ENCODE measurements around the gene PRPF18.

PRPF18 gene

DNA sequence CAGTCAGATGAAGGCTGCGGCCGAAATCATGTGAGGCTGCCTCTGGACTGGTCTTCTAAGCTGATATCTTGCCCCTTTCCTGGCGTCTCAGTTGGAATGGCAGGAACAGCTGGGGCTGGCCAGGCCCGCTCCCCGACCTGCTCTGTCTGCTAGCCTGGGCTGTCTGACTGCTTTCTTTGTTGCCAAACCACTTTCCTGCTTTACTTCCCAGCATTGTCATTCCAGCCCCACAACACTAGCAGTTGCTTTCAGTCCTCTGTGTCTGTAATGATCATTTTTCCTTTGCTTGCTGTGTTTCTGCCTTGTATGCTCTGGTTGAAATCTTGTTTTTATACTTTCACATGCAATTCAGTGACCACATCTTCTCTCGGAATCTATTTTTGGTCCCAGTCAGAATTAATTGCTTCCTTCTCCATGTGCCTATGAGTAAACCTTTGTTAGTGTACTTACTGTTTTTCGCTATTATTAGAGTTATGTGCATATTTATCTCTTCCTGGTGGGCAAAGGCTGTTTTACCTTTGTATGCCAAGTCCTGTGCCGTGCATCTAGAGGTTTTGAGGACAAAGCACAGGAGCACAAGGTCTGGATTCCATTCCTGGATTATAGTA is 21.6 kb downstream of the PRPF18 start:
- DNase-seq = no peak

DNA sequence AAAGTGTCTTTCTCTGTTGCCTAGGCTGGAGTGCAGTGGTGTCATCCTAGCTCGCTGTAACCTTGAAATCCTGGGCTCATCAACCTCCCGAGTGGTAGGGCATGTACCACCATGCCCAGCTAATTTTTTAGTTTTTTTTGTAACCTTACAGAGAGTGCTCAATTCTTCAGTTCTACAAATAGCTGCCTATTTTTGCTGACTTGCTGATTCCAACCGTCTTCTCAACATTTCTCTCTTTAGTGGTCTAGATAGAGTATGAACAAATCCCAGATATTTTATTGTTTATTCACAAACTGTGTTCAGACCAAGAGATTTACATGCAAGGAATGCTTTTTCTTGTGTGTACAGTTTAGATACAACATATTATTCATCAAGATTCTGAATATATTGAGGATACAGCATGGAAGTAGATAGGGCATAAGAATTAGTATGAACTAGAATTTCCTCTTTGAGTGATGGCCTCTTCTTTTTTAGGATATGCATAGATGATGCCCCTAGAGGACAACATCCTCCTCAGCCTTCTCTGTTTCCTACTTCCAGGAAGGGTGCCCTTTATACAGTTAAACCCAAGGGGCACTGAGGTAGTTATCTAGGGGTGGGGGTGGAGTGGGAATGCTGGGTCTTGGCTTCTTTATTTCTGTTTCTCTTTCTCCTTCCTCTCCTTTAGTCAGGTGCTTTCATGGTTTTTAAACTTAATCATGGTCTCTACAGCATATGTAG is 26.0 kb downstream of the PRPF18 start:
- DNase-seq = no peak

DNA sequence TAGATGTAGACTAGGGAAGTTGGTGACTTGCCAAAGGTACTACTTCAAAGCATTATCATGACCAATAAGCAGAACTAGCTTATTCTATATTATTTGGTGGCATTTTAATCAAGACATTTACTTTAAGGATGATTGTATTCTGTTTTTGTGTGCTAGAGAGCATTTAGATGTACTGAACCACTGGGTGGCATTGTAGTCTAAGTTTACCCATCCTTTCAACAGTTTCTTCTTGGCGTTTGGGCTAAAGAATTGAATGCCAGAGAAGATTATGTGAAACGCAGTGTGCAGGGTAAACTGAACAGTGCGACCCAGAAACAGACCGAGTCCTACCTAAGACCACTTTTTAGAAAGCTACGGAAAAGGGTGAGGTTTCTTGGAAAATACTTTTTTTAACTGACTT is 26.8 kb downstream of the PRPF18 start:
- peak in 1 of 2 experiments; percentile 2 for DNase-seq

DNA sequence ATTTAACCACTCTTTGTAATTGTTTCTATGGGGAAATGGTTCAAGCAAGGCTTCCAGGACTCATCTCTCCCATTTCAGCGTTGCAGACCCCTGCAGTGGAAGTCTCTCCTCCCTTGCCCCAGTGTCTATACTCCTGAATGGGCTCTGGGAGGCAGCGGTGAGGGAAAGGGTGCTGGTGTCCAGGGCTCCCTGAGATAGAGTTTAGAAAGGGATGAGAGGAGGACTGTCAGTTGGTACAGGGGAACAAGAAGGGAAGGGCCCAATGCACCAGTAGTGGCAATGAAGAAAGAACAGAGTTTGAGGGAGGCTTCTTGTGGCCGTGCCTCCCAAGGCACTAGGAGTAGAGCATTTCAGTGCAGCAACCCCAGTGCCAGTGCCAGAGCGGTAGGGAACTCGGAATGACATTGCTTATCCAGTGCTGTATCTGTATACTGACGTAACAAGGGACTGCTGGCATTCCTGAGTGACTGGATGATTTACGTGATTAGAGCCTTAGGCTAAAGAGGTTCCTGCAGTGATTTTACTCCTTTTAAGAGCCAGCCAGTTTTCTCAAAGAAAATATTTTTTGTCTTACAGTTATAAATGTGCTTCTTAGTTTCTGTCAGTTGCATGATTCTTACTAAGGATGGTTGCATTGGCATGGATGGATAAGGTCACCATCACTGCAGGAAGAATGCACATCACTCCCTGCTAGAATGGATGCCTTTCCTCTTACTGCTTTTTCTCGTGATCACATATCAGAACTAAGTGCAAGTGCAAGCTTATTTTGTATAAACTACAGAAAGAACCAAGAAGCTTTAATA is 28.0 kb downstream of the PRPF18 start:
- DNase-seq = no peak

DNA sequence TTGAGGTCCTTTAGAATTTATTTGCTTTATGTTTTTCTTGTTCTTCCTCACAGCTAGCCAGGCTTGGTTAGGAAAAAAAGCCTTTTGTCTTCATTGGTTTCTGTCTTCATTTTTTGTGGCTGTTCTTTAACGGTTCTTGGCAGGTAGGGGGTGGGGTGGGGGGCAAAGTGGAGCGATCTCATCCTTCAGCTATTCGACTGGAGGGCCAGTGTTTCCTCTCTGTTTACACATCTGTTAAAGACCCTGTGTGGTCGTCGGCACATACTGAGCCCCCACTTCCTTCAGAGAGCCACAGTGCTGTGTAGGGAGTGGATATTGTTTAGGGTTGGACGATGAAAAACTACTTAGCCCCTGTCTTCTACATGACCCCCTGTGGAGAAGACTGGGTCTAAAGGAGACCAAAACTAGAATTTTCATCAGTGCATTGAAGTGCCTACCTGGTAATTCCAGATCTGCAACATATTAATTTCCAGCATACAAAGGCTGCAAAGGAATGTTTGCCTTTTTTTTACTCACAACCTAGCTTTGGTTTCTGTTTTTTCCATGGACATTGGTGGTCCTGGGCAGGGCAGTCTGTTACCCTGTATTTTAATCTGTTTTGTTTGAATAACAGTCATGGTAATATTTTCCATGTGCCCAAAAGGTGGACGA is 29.0 kb downstream of the PRPF18 start:
- no peak for DNase-seq

DNA sequence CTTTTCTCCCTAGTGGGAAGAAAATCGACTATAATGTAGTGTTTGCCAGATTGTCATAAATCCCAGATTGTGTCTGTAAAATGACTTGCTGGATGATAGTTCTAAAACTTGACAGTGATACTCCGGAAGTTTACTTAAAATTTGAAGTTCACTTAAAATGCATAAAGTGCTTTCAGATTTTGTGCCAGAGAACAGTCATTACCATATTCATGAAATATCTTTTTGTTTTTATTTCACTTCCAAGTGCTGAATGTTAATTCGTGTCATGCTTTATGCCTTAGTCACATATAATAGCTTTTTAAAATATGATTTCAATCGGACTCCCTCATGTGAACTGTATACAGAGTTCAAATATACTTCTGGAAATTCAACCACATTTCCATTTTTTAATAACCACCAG is 30.4 kb downstream of the PRPF18 start:
- DNase-seq = no peak

DNA sequence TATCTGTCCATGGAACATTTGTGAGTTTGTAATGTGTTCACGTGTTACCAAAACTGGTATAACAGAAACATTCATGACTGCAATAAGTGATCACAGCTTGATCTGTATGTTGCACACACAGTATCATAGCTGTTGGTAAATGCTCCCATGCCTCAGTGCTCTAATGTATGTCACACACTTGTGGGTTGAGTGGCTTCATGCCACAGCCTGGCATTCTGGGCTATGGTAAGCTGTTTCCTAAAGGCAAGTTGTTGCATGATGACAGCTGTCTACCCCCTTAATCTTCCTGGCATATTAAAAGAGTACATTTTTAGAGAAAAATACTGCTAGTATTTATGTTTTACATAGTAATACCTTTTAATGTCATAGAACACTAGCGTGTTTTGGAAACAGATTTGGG is 35.2 kb downstream of the PRPF18 start:
- DNase-seq = no peak

DNA sequence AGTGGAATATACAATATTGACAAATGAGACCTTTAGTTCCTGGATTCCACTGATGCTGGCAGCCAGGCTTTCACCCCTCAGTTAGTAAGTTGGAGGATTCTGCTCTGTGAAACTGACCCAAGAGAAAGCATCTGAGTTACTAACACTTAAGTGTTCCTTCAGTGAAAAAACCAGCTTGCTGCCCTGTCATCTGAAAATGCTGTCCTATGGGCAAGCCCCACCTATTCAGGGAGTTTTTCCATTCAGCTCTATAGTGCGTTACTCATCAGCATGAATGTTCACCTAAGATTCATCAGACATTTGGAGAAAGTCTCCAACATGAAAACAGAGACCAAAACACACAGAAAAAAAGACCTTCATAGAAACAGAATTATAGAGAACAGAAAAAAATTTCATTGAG is 37.9 kb downstream of the PRPF18 start:
- no peak for DNase-seq

DNA sequence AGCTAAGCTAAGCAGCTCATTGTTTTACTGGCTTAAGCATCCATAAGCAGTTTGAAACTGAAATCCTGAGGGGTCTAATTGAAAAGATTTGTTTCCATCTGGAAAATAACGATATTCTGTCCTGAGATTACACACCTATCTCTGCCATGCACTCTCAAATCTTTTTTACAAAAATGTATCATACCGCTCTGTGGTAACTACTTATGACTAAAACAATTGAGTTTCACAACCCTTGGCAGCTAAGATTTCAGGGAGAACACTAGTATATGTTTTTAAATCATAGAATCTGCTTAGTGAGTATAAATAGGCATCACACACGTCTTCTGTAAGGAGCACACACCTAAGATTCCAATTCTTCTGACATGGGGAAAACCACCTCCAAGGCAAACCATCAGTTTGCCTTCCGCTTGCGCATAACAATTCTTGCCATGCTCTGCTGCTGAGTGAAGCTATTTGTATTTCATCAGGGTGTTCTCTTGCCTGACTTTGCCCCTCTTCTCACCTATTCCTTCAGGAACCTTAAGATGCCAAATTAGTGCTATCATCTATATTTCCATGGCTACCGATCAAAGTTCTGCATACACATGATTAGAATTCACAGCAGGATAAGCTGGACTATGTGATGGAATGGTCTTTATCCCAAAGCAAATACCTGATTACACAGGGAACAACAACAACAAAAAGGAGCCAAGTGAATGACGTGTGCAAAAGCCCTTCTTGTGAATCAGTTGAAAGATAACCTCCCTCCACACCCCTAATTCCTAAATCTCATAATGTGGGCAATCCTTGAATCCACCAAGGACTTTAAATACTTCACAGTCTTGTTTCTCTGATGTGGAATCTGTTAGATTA is 40.9 kb downstream of the PRPF18 start:
- DNase-seq = no peak

DNA sequence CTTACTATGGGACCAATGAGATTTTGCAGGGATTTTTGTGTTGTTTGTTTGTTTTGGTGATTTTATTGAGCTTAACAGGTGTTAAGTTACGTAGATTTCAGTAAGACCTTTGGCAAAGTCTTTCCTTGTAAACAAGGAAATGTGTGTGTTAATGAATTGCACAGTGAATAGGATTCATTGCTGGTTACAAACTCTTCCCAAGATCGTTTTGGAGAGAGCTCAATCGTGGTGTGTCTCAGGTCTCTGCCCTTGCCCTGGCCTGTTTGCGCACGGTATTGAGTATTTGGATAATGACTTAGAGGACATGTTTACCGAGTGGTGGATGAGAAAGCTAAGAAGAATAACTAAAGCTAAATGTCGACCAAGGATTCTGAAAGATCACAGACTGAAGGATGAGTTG is 41.9 kb downstream of the PRPF18 start:
- no peak for DNase-seq

DNA sequence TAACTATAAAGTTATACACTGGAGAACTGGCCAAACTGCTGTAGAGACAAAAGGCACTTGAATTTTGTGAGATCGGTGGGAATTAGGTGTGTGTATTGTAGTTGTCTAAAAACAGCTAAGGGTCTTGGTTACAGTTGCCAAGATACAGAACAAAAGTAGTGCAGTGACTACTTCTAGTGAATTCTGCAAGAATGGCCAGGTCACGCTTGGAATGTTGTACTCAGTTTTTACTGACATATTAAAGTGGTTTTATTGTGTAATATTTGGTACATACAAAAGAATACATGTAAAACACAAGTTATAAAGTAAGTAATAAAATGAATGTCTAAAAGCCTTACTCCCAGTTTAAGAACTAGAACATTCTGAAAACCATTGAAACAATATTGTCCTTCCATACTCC is 42.4 kb downstream of the PRPF18 start:
- DNase-seq = no peak

DNA sequence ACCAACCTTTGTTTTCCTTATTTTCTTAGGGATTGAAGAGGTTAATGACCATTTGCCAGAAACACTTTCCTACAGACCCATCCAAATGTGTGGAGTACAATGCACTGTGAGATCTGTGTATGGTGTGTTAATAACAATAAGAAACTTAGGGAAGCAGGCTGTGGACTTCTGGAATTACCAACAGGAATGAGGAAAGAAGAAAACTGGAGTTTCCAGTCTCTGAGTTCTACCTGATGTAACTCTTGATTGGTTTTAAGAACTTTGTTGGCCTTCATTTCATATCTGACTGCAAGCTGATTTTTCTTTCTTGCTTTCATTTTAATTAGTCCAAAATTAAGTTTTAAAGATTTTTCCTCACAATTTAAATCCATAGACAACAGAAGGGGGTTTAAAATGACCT is 43.5 kb downstream of the PRPF18 start:
- DNase-seq = no peak

DNA sequence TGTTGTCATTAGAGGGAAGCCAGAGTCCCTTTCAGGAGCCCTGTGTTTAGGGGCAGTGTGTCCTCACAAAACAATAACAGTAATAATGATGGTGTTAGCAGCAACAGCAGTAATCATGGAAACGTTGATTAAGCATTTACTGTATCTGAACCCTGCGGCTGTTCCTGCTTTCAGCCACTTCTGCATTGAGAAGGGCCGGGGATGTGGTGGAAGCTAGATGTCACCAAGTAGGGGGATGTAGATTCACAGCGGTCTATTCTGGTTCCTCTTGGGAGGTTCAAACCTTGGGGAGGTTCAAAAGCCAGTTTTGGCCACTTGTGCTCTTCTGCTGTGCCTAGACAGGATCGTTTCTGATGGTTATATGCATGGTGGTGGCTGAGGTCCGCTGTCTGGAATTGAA is 44.8 kb downstream of the PRPF18 start:
- DNase-seq = no peak

DNA sequence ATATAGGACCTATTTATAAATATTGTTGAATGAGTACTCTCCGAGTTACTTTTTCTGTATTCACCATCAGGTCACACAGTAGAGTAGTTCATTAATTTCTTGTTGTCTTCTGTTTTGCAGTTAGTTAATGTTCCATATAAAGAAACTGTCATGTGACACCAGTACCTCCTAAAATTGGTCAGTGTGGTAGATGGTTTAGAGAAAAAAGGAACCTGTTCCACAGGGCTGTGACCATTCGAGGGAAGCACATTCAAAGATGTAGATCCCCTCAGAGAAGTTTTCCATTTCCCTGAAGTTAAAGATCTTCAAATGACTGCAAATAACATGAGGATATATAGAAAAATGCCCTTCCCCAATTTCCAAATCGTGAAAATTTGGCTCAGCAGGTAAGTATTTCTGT is 45.7 kb downstream of the PRPF18 start:
- no peak for DNase-seq

DNA sequence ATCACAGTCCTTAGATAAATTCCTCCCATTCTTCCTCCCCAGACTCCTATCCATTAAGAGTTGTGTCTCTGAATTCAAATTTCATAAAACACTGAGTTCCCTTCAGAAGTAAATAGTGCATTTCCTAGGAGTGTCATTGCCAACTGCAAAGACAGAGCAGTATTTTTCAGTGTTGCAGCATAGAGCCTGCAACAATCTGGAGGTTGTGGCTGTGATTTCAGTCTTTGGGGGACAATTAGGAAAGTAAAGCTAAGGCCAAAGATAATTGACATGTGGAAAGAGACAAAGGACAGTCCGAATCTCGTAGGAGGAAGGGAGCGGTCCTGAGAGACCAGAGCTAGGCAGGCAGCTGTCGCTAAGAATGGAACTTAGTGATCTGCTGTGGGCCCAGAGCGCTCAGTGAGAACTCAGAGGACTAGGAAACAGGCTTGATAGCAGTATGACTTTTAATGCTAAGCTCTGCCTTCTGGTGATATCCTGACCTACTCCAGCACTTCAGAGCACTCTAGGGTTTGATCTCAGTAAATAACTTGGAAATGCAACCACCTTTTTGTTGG is 46.2 kb downstream of the PRPF18 start:
- no peak for DNase-seq

DNA sequence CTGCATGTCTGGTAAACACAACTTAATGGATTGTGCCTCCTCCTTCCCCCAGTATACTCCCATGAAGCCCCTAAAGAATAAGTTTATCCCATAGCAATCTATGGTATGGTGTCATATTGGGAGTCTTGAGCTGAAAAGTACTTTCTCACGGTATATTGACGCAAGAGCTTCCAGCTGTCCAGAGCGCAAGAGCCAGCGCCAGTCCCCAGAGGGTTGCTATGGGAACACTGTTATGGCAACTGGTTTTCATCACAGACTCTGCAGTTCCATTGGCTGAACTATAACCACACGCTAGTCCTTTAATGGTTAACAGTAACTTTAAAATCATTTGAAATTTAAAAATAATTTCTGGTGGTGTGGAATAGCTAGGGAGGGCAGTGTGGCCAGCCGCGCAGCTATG is 46.9 kb downstream of the PRPF18 start:
- no peak for DNase-seq

DNA sequence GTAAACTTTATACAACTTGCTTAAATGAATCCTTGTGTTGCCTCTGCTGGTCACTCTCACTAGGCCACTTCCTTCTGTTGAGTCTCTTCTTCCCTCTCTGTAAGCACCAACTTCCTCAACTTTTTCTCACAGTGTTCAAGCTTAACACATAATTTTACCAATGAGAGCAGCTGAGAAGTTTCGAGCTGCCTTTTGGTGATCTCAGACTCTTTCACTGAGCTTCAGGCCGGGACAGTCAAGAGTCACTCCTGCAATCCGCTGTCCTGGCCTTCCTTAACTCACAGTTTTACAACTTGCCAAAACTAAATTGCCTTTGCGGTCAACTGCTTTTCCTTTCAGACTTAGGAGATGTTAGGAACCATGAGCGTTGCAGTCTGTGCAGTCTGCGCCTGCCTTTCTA is 47.4 kb downstream of the PRPF18 start:
- DNase-seq = no peak

DNA sequence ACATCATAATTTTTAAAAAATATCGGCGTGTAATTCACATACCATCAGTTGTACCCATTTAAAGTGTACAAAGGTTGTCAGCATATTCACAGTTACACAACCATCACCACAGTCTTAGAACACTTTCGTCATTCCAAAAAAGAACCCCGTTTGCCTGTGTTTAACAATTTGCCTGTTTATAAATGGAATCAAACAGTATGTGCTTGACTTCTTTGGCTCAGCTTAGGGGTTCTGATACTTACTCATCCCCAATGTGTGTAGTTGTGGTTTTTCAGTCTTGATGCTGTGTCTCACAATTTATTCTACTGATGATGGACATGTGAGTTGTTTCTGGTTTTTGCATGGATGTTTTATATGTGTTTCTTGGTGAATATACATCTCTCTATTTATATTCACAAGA is 50.0 kb downstream of the PRPF18 start:
- DNase-seq = no peak

DNA sequence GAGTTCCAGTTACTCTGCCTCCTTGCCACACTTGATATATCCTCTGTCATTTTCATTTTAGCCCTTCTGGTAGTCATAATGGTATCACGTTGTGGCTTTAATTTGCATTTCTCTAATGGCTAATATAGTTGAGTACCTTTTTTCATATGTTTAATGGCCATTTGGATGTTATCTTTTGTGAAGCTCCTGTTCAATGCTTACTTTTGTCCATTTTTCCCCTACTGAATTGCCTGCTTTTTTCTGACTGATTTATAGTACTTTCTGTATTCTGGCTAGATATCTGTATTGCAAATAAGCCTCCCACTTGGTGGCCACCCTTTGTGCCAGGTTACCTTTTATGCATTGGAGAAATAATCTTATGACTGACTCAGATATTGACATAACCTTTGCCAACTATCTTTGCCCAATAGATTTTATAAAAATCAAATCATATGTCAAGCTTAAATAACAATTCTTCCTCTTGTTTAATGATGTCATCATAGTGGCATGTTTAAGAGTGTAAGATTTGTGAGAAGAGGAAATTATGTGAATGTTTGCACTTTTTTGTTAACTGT is 50.6 kb downstream of the PRPF18 start:
- no peak for DNase-seq

DNA sequence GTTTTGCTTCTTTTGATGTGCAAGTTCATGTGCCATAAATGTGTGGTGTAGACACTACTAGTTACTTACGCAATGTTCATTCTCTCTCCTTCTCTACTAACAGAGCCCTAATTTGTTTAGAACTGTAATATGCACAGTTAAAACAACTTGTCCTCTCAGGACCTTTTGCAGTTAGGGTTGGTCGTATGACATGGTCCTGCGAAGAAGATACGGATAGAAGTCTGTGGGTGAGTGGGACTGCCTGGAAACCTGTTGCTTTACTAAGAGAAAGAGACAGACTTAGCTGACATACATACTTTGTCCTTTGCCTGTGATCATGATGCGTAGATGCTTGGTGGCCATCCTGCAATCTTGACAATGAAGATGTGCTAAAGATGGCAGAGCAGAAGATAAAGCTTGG is 51.1 kb downstream of the PRPF18 start:
- no peak for DNase-seq

DNA sequence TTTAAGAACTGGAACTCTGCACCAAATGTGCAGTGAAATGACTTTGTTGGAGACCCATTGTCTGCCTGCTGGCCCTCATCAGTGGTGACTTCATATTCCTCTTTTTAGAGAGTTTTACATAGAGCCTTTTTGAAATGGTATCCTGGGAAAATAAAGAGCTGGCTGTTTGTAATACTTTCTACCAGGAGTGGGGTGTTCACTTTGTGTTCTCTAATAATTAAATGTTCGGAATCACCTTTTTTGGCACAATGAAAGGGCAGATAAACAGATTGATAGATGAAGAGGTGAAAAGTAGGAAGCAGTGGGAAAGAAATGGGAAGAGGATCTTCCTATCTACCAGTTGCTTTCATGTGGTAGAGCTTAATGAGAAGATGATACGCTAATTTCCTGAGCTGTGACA is 55.5 kb downstream of the PRPF18 start:
- DNase-seq = no peak

DNA sequence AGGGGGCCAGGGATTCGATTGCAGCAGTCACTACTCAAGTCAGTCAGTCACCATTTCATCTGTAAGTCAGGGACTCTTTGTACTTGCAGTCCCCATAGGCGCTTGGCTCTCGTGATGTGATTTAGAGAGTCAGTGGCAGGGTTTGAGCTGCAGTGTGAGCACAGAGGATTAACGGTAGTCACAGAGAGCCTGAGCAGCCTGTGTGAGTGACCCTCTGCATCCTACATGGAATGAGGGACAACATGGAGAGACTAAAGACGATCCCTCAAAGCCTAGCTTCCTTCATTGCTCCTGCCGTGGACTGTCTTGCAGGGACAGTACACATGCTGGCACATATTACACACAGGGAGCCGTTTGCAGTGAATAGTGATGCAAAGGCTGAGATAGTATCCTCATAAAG is 56.3 kb downstream of the PRPF18 start:
- no peak for DNase-seq
